ENCODE data around the gene THPO. TPM values are rescaled to one million over a fixed set of nuclear protein-coding genes. Genes with fewer than 3 reads are reported as not detected.

THPO gene
- total and polyA plus RNA-seq, 9 of the 15 experiments (the other 6 are each of a cell fraction or from before 2014, with no cell fraction given): 0.11 to 1.1 (median 0.35) TPM; not detected in 1

DNA sequence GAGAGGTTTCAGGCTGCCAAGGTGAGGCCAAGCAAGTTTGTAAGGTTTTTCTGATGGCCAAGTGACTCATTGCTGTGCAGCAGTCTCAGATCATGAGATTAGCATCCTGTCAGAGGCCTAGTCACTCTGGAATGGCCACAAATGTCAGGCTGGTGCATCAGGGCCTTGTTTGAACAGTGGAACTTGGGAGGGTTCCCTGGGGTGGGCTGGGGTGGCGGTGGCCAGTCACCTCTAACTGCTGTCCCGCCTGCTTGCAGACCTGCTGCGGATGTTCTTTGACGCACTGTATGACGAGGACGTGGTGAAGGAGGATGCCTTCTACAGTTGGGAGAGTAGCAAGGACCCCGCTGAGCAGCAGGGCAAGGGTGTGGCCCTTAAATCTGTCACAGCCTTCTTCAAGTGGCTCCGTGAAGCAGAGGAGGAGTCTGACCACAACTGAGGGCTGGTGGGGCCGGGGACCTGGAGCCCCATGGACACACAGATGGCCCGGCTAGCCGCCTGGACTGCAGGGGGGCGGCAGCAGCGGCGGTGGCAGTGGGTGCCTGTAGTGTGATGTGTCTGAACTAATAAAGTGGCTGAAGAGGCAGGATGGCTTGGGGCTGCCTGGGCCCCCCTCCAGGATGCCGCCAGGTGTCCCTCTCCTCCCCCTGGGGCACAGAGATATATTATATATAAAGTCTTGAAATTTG is 43.4 kb downstream of the THPO start:
- no TSS peak for BruUV-seq (replicated peaks)
- peaks cover 24% of the 10 kb centered on the region for H4K20me1 ChIP-seq (replicated peaks; ENCODE audit: control insufficient read depth, insufficient read depth, low read length)
- H3K9me1 ChIP-seq (ENCODE audit: control insufficient read depth, insufficient read depth, low read length): peaks cover 11% of the 10 kb centered on the region
- DNase-seq (ENCODE audit: extremely low read depth in 1 of 4, low spot score in 3 of 4): peak in 2 of 4 experiments; percentile 62 to 76
- peaks cover 17% of the 10 kb centered on the region for H3K79me2 ChIP-seq (ENCODE audit: control insufficient read depth, insufficient read depth, low read length)
- POLR2A ChIA-PET: no interaction called here
- CTCF ChIA-PET (ENCODE audit: low intra/inter-chr PET ratio): no interaction called here
- no peak overlapping the region for H3K4me3 ChIP-seq
- H3K36me3 ChIP-seq (ENCODE audit: control insufficient read depth, insufficient read depth, low read length): peaks cover 59% of the 10 kb centered on the region
- no peaks in the 10 kb centered on the region for H3K9me3 ChIP-seq (replicated peaks; ENCODE audit: control insufficient read depth, insufficient read depth, low read depth, low read length)
- H2AFZ ChIP-seq (ENCODE audit: low read depth, low read length): no peak overlapping the region
- peak; percentile 48 for ATAC-seq
- FAIRE-seq: peak; percentile 87
- 32% methylated on average over 15 of the region's 15 CpGs for WGBS (ENCODE audit: insufficient coverage, low coverage, missing lambda C conversion rate)
- in situ Hi-C loops (cut with MboI) (no loop called here), intact Hi-C loops (cut with micrococcal nuclease) (no loop called here)
- H3K4me2 ChIP-seq (ENCODE audit: insufficient read depth, low read length): no peak overlapping the region
- peaks cover 51 to 62% of the 10 kb centered on the region in 2 experiments for H3K4me1 ChIP-seq (replicated peaks in 1 of 2; ENCODE audit: control insufficient read depth in 2 of 2, insufficient read depth in 2 of 2, low read length in 2 of 2)
- peak overlapping the region; percentile 83 for H3K27ac ChIP-seq (ENCODE audit: extremely low read depth, low read depth, low read length)
- no peaks in the 10 kb centered on the region for H3K27me3 ChIP-seq (ENCODE audit: control insufficient read depth in 2 of 2, insufficient read depth in 2 of 2, low read length in 2 of 2)
- H3K9ac ChIP-seq (ENCODE audit: insufficient read depth in 1 of 2, low read depth in 2 of 2, low read length in 2 of 2): peak overlapping the region in 1 of 2 experiments; percentile 56; a peak in 1 of 4 replicates
- TF ChIP-seq, protein P1, sequence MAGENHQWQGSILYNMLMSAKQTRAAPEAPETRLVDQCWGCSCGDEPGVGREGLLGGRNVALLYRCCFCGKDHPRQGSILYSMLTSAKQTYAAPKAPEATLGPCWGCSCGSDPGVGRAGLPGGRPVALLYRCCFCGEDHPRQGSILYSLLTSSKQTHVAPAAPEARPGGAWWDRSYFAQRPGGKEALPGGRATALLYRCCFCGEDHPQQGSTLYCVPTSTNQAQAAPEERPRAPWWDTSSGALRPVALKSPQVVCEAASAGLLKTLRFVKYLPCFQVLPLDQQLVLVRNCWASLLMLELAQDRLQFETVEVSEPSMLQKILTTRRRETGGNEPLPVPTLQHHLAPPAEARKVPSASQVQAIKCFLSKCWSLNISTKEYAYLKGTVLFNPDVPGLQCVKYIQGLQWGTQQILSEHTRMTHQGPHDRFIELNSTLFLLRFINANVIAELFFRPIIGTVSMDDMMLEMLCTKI (IDR thresholded peaks at IDR 0.05; ENCODE audit: partially characterized antibody): no peak
- TF ChIP-seq L3MBTL2 (IDR thresholded peaks at IDR 0.05) (0 out of 2 replicates have a peak, but pooled peaks have one; percentile 13), RBFOX2 (IDR thresholded peaks at IDR 0.05; ENCODE audit: low read depth, low read length) (peak; percentile 60), CXXC5 (CRISPR knock-in tag; IDR thresholded peaks at IDR 0.05) (peak; percentile 38; the same call in 1 of the 2 replicates), KDM1A (IDR thresholded peaks at IDR 0.05) (peak; percentile 43 to 64), ETV1 (tag; conservative IDR thresholded peaks at IDR 0.05; ENCODE audit: low read depth) (peak; percentile 42; the same call in 1 of the 2 replicates), CREM (IDR thresholded peaks at IDR 0.05; ENCODE audit: low read depth) (0 out of 2 replicates have a peak, but pooled peaks have one; percentile 49), JUND (IDR thresholded peaks at IDR 0.05; ENCODE audit: borderline replicate concordance, low read depth, low read length) (peak; percentile 93), JUND (tag; IDR thresholded peaks at IDR 0.05; ENCODE audit: borderline replicate concordance, low read depth, low read length) (peak; percentile 84; the same call in 2 of the 3 replicates), SMARCE1 (IDR thresholded peaks at IDR 0.05) (peak; percentile 79), DPF2 (IDR thresholded peaks at IDR 0.05) (peak; percentile 83), BCL6 (CRISPR knock-in tag; IDR thresholded peaks at IDR 0.05) (no peak), SMARCA4 (IDR thresholded peaks at IDR 0.05) (peak; percentile 75), SRSF1 (IDR thresholded peaks at IDR 0.05; ENCODE audit: low read depth, low read length) (no peak)
- TF ChIP-seq, protein P2, sequence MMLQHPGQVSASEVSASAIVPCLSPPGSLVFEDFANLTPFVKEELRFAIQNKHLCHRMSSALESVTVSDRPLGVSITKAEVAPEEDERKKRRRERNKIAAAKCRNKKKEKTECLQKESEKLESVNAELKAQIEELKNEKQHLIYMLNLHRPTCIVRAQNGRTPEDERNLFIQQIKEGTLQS (IDR thresholded peaks at IDR 0.05): peak; percentile 84
- TF ChIP-seq, protein P2 (CRISPR knock-in tag; conservative IDR thresholded peaks at IDR 0.05): peak; percentile 59; the same call in 1 of the 2 replicates
- TF ChIP-seq, protein P3, sequence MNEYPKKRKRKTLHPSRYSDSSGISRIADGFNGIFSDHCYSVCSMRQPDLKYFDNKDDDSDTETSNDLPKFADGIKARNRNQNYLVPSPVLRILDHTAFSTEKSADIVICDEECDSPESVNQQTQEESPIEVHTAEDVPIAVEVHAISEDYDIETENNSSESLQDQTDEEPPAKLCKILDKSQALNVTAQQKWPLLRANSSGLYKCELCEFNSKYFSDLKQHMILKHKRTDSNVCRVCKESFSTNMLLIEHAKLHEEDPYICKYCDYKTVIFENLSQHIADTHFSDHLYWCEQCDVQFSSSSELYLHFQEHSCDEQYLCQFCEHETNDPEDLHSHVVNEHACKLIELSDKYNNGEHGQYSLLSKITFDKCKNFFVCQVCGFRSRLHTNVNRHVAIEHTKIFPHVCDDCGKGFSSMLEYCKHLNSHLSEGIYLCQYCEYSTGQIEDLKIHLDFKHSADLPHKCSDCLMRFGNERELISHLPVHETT (CRISPR knock-in tag; conservative IDR thresholded peaks at IDR 0.05 in 1 of 2, IDR thresholded peaks at IDR 0.05 in 1 of 2): 0 out of 4 replicates have a peak, but pooled peaks of 1 of the 2 experiments have one; percentile 36
- TF ChIP-seq, protein P4, sequence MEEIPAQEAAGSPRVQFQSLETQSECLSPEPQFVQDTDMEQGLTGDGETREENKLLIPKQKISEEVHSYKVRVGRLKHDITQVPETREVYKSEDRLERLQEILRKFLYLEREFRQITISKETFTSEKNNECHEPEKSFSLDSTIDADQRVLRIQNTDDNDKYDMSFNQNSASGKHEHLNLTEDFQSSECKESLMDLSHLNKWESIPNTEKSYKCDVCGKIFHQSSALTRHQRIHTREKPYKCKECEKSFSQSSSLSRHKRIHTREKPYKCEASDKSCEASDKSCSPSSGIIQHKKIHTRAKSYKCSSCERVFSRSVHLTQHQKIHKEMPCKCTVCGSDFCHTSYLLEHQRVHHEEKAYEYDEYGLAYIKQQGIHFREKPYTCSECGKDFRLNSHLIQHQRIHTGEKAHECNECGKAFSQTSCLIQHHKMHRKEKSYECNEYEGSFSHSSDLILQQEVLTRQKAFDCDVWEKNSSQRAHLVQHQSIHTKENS (CRISPR knock-in tag; IDR thresholded peaks at IDR 0.05): no peak

Data from K562 (cell line).